ENCODE results near the gene NARF. TPM values are rescaled to one million over a fixed set of nuclear protein-coding genes. Genes with fewer than 3 reads are reported as not detected.

NARF gene
- polyA plus RNA-seq, 1 experiment, result 76.1 TPM

GRCh38 chr17:82463391-82463790, 4.8 kb downstream of the NARF start:
- ChIA-PET CTCF (no interaction called here), POLR2A (no interaction called here)
- DNase-seq (ENCODE audit: low read depth, low spot score), result no peak
- Histone ChIP-seq H3K9me3 (ENCODE audit: control insufficient read depth, insufficient read depth, low read length) (no peaks in the 10 kb centered on the region), H3K4me3 (ENCODE audit: low read depth, low read length) (no peak overlapping the region), H3K27me3 (ENCODE audit: control insufficient read depth, insufficient read depth, low read length) (no peaks in the 10 kb centered on the region), H3K27ac (ENCODE audit: low read depth, low read length) (no peak overlapping the region)
- no peak for TF ChIP-seq CTCF (IDR thresholded peaks at IDR 0.05; ENCODE audit: low read depth, low read length)

DNA sequence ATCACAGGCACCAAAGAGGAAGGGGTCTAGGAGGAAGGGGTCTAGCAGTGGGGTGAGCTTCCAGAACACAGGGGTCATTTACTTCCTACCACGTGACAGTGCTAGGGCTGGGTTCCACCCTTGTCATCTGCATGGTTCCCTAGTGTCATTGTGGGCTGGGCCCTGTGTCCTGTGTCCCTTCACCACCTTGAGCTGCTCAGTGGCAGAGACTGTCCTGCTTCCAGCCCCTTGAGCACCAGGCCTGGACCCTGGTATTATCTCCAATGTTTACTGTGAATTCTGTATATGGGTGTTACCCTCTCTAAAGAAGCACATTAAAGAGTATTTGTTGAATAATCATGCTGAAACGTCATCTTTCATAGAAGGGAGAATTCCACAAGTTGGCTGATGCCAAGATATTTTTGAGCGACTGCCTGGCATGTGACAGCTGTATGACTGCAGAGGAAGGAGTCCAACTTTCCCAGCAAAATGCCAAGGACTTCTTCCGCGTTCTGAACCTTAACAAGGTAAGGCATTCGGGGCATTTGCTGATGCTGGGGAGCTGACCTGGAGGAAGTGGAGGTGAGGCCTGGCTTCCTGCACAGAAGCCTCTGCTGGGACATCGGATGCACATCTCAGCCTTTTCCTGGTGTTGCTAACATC, 5.5 kb downstream of the NARF start:
- ChIA-PET CTCF (no interaction called here), POLR2A (no interaction called here)
- H3K9me3 ChIP-seq (ENCODE audit: control insufficient read depth, insufficient read depth, low read length), result no peaks in the 10 kb centered on the region
- no peak for TF ChIP-seq CTCF (IDR thresholded peaks at IDR 0.05; ENCODE audit: low read depth, low read length)
- no peak overlapping the region for H3K27ac ChIP-seq (ENCODE audit: low read depth, low read length)
- H3K4me3 ChIP-seq (ENCODE audit: low read depth, low read length), result no peak overlapping the region
- no peaks in the 10 kb centered on the region for H3K27me3 ChIP-seq (ENCODE audit: control insufficient read depth, insufficient read depth, low read length)
- no peak for DNase-seq (ENCODE audit: low read depth, low spot score)

DNA sequence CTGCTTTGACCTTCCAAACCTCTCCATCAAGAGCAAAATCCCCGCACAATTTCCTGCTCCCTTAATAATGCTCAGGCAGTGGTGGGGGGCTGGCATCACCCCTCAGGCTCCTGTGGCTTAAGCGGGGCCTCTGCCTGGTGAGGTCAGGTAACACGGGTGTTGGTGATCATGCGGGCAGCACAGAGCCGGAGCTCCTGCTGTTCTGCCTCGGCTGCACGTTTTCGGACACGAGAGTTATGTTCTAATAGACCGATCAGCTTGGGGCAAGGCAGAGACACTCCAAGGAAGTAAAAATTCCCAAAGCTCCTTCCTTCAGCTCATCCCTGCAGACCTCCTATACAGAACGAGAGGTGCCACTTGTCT, 6.0 kb downstream of the NARF start:
- DNase-seq (ENCODE audit: low read depth, low spot score), result no peak
- Histone ChIP-seq H3K9me3 (ENCODE audit: control insufficient read depth, insufficient read depth, low read length) (no peaks in the 10 kb centered on the region), H3K27ac (ENCODE audit: low read depth, low read length) (no peak overlapping the region), H3K4me3 (ENCODE audit: low read depth, low read length) (no peak overlapping the region), H3K27me3 (ENCODE audit: control insufficient read depth, insufficient read depth, low read length) (no peaks in the 10 kb centered on the region)
- POLR2A ChIA-PET, result no interaction called here
- CTCF ChIA-PET, result no interaction called here
- no peak for TF ChIP-seq CTCF (IDR thresholded peaks at IDR 0.05; ENCODE audit: low read depth, low read length)

DNA sequence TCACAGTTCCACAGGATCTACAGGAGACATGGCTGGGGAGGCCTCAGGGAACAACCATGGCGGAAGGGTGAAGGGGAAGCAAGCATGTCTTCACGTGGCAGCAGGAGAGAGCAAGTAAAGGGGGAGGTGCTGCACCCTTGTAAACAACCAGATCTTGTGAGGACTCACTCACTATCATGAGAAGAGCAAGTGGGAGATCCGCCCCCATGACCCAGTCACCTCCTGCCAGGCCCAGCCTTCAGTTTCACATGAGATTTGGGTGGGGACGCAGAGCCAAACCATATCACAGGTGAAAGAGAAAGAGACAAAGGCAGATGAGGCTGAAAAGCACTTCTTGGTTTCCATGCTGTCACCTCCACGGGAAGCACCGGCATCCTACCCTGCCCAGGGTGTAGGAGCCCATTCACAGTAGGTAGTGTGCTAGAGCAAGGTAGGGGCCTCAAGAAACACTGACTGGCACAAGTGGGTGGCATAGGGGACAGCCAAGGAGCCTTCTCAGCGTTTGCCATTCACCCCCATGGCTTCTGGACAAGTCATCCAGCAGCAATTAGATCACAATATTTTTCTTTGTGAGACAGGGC, 6.6 kb downstream of the NARF start:
- CTCF ChIA-PET, result no interaction called here

More for the DNA sequence above, 6.6 kb downstream of the NARF start:
- TF ChIP-seq CTCF (IDR thresholded peaks at IDR 0.05; ENCODE audit: low read depth, low read length), result no peak
- POLR2A ChIA-PET, result no interaction called here
- H3K27me3 ChIP-seq (ENCODE audit: control insufficient read depth, insufficient read depth, low read length), result no peaks in the 10 kb centered on the region
- DNase-seq (ENCODE audit: low read depth, low spot score), result no peak
- no peak overlapping the region for H3K27ac ChIP-seq (ENCODE audit: low read depth, low read length)
- no peak overlapping the region for H3K4me3 ChIP-seq (ENCODE audit: low read depth, low read length)
- H3K9me3 ChIP-seq (ENCODE audit: control insufficient read depth, insufficient read depth, low read length), result no peaks in the 10 kb centered on the region
